ENCODE results near the gene RAP2C. TPM values are rescaled to one million over a fixed set of nuclear protein-coding genes. Genes with fewer than 3 reads are reported as not detected.

The RAP2C gene
- total and polyA plus RNA-seq, 2 donors (not counting 3 experiments of a cell fraction or from before 2014, with no cell fraction given) = 5.5 to 22.2 TPM

GRCh38 chrX:132173647-132174046, 45.6 kb downstream of the RAP2C start:
- Histone ChIP-seq H3K9me3 (replicated peaks; ENCODE audit: control insufficient read depth, insufficient read depth, low read length) (no peaks in the 10 kb centered on the region), H3K4me2 (ENCODE audit: insufficient read depth, low read length) (no peak overlapping the region), H3K9me1 (replicated peaks; ENCODE audit: control insufficient read depth, extremely low read depth, insufficient read depth, low read length) (no peaks in the 10 kb centered on the region), H3K79me2 (ENCODE audit: control insufficient read depth, insufficient read depth, low read length) (no peaks in the 10 kb centered on the region), H3K27me3 (ENCODE audit: control insufficient read depth in 2 of 2, insufficient read depth in 2 of 2, low read length in 2 of 2) (peaks cover 0 to 2% of the 10 kb centered on the region in 2 experiments), H3K4me3 (replicated peaks in 1 of 3; ENCODE audit: insufficient read depth in 1 of 3, low read depth in 1 of 3, low read length in 3 of 3) (no peak overlapping the region), H3K9ac (replicated peaks; ENCODE audit: extremely low read depth, insufficient read depth, low read length) (no peak overlapping the region), H3K4me1 (ENCODE audit: control insufficient read depth, extremely low read depth, insufficient read depth, low read length) (no peaks in the 10 kb centered on the region), H3K36me3 (ENCODE audit: control insufficient read depth in 2 of 2, extremely low read depth in 1 of 2, insufficient read depth in 2 of 2, low read length in 2 of 2) (no peaks in the 10 kb centered on the region), H3K27ac (ENCODE audit: insufficient read depth, low read depth, low read length) (no peak overlapping the region), H2AFZ (ENCODE audit: low read depth, low read length) (no peak overlapping the region), H4K20me1 (replicated peaks; ENCODE audit: control insufficient read depth, extremely low read depth, insufficient read depth, low read length) (no peaks in the 10 kb centered on the region)
- BruUV-seq (replicated peaks) = no TSS peak
- CTCF ChIA-PET = interaction anchor here (1.1 to 1.4 kb wide), 3 partner anchors 8 to 332 kb away, joined by 3 to 5 read pairs (median 3); partner anchors contain the start of gene RAP2C
- TF ChIP-seq, protein P1, sequence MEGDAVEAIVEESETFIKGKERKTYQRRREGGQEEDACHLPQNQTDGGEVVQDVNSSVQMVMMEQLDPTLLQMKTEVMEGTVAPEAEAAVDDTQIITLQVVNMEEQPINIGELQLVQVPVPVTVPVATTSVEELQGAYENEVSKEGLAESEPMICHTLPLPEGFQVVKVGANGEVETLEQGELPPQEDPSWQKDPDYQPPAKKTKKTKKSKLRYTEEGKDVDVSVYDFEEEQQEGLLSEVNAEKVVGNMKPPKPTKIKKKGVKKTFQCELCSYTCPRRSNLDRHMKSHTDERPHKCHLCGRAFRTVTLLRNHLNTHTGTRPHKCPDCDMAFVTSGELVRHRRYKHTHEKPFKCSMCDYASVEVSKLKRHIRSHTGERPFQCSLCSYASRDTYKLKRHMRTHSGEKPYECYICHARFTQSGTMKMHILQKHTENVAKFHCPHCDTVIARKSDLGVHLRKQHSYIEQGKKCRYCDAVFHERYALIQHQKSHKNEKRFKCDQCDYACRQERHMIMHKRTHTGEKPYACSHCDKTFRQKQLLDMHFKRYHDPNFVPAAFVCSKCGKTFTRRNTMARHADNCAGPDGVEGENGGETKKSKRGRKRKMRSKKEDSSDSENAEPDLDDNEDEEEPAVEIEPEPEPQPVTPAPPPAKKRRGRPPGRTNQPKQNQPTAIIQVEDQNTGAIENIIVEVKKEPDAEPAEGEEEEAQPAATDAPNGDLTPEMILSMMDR (IDR thresholded peaks at IDR 0.05; ENCODE audit: extremely low read depth in 1 of 2, insufficient read depth in 1 of 2, low read depth in 1 of 2, low read length in 2 of 2) = no peak
- TF ChIP-seq, protein P2, sequence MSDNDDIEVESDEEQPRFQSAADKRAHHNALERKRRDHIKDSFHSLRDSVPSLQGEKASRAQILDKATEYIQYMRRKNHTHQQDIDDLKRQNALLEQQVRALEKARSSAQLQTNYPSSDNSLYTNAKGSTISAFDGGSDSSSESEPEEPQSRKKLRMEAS (IDR thresholded peaks at IDR 0.05; ENCODE audit: insufficient read depth, insufficient read length) = no peak
- TF ChIP-seq MYC (IDR thresholded peaks at IDR 0.05; ENCODE audit: low read depth, low read length) (no peak), POLR2A (IDR thresholded peaks at IDR 0.05; ENCODE audit: low read depth, low read length) (no peak), FOS (IDR thresholded peaks at IDR 0.05; ENCODE audit: borderline replicate concordance, insufficient read depth, low read length) (no peak), GATA2 (IDR thresholded peaks at IDR 0.05; ENCODE audit: insufficient read depth, insufficient read length, low read depth, low read length) (no peak), POLR2AphosphoS5 (IDR thresholded peaks at IDR 0.05; ENCODE audit: insufficient read depth, low read depth, low read length) (no peak), EZH2 (IDR thresholded peaks at IDR 0.05; ENCODE audit: borderline replicate concordance, low read depth, low read length, severe bottlenecking) (no peak), JUN (IDR thresholded peaks at IDR 0.05; ENCODE audit: borderline replicate concordance, insufficient read depth, insufficient read length, low read depth) (no peak)
- dilution Hi-C loops (cut with MboI; ENCODE audit: extremely low pct_ligation_motif_present, low sequenced_read_pairs) = no loop called here
- POLR2A ChIA-PET = no interaction called here
- no peak for DNase-seq (ENCODE audit: low read depth, low spot score)
- no peak for FAIRE-seq
- intact Hi-C loops (cut with micrococcal nuclease) = no loop called here
